ENCODE results near the gene SP7.

Gene SP7

GRCh38 chr12:53286448-53286847 lies 49.7 kb downstream of the SP7 start:
- DNase-seq (ENCODE audit: low read depth), result no peak
- TF ChIP-seq CTCF (conservative IDR thresholded peaks at IDR 0.05; ENCODE audit: low read length), result no peak
- H3K4me3 ChIP-seq (ENCODE audit: low read length), result no peak overlapping the region

DNA sequence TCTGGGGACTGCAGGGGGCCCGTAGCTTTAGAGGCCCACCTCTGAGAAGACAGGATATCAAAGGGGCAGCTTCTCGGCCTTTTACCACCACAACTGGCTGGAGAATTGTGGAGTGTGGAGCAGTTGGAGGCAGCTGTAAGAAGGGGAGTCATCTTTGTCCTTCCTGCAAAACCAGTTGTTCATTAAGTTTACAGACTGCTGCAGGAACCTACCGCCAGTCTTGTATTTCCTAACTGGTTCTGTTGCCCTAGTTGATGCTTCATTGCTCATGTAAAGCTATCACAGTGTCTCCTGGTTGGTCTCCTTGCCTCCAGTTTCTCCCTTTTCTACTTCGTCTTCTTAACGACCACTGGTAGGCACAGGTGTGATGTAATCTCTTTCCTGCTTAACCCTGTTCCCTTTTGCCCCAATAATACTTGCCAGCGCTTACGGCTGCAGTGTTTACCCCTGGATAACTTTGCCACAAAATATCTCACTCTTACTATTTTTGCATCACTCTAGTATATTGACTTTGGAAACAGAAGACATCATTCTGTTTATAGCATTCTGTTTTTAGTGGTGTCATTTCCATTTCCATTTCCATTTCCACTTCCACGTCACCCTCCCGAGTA lies 56.2 kb downstream of the SP7 start:
- H3K4me3 ChIP-seq (ENCODE audit: low read length), result no peak overlapping the region
- no peak for DNase-seq (ENCODE audit: low read depth)
- no peak for TF ChIP-seq CTCF (conservative IDR thresholded peaks at IDR 0.05; ENCODE audit: low read length)

DNA sequence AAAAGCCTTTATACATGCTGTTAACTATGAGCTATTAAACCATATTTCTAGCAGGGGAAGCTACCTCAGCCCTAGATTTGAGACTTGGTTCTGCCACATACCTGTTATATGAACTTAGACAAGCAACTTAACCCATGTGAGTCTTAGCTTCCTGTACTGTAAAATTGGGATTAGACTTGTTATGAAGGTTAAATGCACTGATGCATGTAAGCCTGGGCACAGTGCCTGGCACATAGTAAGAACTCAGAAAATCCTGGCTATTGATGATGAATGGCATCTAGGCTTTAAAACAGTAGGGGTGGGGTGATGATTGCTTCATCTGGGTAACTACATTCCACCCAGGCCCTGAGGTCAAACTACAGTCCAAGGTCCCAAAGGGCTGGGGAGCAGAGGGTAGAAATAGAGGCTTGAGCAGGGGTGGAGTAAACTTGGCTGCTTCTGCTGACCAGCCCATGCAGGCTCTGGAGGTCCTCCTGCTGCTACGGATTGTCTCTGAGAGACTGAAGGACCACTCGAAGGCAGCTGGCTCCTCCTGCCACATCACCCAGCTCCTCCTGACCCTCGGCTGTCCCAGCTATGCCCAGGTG lies 56.8 kb downstream of the SP7 start:
- DNase-seq (ENCODE audit: low read depth), result no peak
- H3K4me3 ChIP-seq (ENCODE audit: low read length), result no peak overlapping the region
- TF ChIP-seq CTCF (conservative IDR thresholded peaks at IDR 0.05; ENCODE audit: low read length), result no peak

GRCh38 chr12:53277981-53278380 lies 58.2 kb downstream of the SP7 start:
- no peak for DNase-seq (ENCODE audit: low read depth)
- H3K4me3 ChIP-seq (ENCODE audit: low read length), result no peak overlapping the region
- TF ChIP-seq CTCF (conservative IDR thresholded peaks at IDR 0.05; ENCODE audit: low read length), result no peak
